ENCODE measurements around the gene CCDC30. TPM values are rescaled to one million over a fixed set of nuclear protein-coding genes. Genes with fewer than 3 reads are reported as not detected.

Gene CCDC30
- total and polyA plus RNA-seq, 9 of the 15 experiments (the other 6 are each of a cell fraction or from before 2014, with no cell fraction given), result 0.05 to 0.91 (median 0.24) TPM

GRCh38 chr1:42657981-42658876 is 195.1 kb downstream of the CCDC30 start, which contains the start of gene PPIH (continued):
- TF ChIP-seq GMEB1 (CRISPR knock-in tag; IDR thresholded peaks at IDR 0.05) (peak; percentile 74), MGA (IDR thresholded peaks at IDR 0.05) (peak; percentile 99), ZFP36 (IDR thresholded peaks at IDR 0.05; ENCODE audit: low read depth, low read length, partially characterized antibody) (peak; percentile 17), ATF1 (CRISPR knock-in tag; IDR thresholded peaks at IDR 0.05) (no peak), ATF1 (tag; IDR thresholded peaks at IDR 0.05) (peak; percentile 94)
- TF ChIP-seq, protein P1, sequence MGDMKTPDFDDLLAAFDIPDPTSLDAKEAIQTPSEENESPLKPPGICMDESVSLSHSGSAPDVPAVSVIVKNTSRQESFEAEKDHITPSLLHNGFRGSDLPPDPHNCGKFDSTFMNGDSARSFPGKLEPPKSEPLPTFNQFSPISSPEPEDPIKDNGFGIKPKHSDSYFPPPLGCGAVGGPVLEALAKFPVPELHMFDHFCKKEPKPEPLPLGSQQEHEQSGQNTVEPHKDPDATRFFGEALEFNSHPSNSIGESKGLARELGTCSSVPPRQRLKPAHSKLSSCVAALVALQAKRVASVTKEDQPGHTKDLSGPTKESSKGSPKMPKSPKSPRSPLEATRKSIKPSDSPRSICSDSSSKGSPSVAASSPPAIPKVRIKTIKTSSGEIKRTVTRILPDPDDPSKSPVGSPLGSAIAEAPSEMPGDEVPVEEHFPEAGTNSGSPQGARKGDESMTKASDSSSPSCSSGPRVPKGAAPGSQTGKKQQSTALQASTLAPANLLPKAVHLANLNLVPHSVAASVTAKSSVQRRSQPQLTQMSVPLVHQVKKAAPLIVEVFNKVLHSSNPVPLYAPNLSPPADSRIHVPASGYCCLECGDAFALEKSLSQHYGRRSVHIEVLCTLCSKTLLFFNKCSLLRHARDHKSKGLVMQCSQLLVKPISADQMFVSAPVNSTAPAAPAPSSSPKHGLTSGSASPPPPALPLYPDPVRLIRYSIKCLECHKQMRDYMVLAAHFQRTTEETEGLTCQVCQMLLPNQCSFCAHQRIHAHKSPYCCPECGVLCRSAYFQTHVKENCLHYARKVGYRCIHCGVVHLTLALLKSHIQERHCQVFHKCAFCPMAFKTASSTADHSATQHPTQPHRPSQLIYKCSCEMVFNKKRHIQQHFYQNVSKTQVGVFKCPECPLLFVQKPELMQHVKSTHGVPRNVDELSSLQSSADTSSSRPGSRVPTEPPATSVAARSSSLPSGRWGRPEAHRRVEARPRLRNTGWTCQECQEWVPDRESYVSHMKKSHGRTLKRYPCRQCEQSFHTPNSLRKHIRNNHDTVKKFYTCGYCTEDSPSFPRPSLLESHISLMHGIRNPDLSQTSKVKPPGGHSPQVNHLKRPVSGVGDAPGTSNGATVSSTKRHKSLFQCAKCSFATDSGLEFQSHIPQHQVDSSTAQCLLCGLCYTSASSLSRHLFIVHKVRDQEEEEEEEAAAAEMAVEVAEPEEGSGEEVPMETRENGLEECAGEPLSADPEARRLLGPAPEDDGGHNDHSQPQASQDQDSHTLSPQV (IDR thresholded peaks at IDR 0.05), result peak; percentile 99
- TF ChIP-seq, protein P2, sequence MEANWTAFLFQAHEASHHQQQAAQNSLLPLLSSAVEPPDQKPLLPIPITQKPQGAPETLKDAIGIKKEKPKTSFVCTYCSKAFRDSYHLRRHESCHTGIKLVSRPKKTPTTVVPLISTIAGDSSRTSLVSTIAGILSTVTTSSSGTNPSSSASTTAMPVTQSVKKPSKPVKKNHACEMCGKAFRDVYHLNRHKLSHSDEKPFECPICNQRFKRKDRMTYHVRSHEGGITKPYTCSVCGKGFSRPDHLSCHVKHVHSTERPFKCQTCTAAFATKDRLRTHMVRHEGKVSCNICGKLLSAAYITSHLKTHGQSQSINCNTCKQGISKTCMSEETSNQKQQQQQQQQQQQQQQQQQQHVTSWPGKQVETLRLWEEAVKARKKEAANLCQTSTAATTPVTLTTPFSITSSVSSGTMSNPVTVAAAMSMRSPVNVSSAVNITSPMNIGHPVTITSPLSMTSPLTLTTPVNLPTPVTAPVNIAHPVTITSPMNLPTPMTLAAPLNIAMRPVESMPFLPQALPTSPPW (CRISPR knock-in tag; IDR thresholded peaks at IDR 0.05), result peak; percentile 75
